ENCODE results near the gene KLC4.
A peak's percentile ranks its signal among the peaks of the same experiment; 100 is the strongest.

Gene KLC4

GRCh38 chr6:43089467-43089866, 30.0 kb downstream of the KLC4 start:
- no peak overlapping the region for H3K4me3 ChIP-seq (ENCODE audit: low read length)
- TF ChIP-seq ZNF274 (IDR thresholded peaks at IDR 0.05; ENCODE audit: low read depth, low read length): no peak

GRCh38 chr6:43089874-43090558, 30.6 kb downstream of the KLC4 start:
- TF ChIP-seq ZNF274 (IDR thresholded peaks at IDR 0.05; ENCODE audit: low read depth, low read length): no peak
- no peak overlapping the region for H3K4me3 ChIP-seq (ENCODE audit: low read length)

- no peak overlapping the region for H3K4me3 ChIP-seq (ENCODE audit: low read length)
- no peak for TF ChIP-seq ZNF274 (IDR thresholded peaks at IDR 0.05; ENCODE audit: low read depth, low read length)
Measured at GRCh38 chr6:43090559-43090956, 31.1 kb downstream of the KLC4 start.

DNA sequence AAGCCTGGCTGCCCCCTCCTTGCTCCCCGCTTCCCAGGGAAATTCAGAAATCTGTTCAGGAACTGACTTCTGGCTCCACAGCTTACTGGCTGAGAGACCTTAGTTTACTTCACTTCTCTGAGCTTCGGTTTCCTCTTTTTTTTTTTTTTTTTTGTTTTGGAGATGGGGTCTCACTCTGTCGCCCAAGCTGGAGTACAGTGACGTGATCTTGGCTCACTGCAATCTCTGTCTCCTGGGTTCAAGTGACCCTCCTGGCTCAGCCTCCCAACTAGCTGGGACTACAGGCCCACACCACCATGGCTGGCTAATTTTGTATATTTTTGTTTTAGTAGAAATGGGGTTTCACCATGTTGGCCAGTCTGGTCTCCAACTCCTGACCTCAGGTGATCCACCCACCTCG, 31.6 kb downstream of the KLC4 start:
- no peak for TF ChIP-seq ZNF274 (IDR thresholded peaks at IDR 0.05; ENCODE audit: low read depth, low read length)
- H3K4me3 ChIP-seq (ENCODE audit: low read length): no peak overlapping the region

DNA sequence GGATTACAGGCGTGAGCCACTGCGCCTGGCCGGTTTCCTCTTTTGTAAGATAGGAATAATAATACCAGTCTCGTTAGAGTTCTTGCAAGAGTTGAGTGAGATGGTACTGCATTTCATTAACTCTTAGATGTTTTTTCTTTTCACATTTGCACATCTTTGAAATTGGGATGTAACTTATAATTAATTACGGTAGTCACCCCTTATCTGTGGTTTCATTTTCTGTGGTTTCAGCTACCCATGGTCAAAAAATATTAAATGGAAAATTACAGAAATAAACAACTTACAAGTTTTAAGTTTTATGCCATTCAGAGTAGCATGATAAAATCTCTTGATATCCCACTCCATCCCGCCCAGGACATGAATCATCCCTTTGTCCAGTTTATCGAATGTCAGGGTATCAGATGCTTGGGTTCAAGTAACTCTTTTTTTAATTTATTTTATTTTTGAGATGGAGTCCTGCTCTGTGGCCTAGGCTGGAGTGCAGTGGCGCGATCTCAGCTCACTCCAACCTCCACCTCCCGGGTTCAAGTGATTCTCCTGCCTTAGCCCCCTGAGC, 32.1 kb downstream of the KLC4 start:
- TF ChIP-seq ZNF274 (IDR thresholded peaks at IDR 0.05; ENCODE audit: low read depth, low read length): no peak
- no peak overlapping the region for H3K4me3 ChIP-seq (ENCODE audit: low read length)

DNA sequence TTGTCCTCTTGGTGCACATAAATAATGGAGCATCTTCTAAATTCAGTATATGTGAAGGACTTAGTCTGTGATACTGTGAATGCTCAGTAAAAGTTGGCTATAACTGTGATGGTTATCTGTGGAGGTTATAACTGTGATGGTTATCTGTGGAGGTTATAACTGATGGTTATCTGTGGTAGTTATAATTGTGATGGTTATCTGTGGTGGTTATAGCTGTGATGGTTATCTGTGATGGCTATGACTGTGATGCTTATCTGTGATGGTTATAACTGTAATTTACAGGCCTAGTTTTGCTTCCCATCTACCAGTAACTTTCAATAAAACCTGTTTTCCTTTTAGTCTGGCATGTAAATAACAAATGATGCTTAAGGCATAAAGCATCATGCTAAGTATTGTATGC, 33.2 kb downstream of the KLC4 start:
- no peak for TF ChIP-seq ZNF274 (IDR thresholded peaks at IDR 0.05; ENCODE audit: low read depth, low read length)
- no peak overlapping the region for H3K4me3 ChIP-seq (ENCODE audit: low read length)

- TF ChIP-seq ZNF274 (IDR thresholded peaks at IDR 0.05; ENCODE audit: low read depth, low read length): no peak
- H3K4me3 ChIP-seq (ENCODE audit: low read length): no peak overlapping the region
Measured at GRCh38 chr6:43093436-43094289, 34.2 kb downstream of the KLC4 start.

GRCh38 chr6:43095939-43096338, 36.5 kb downstream of the KLC4 start:
- no peak for TF ChIP-seq ZNF274 (IDR thresholded peaks at IDR 0.05; ENCODE audit: low read depth, low read length)
- peak overlapping the region; percentile 1; the same call in 1 of the 2 replicates for H3K4me3 ChIP-seq (ENCODE audit: low read length)

DNA sequence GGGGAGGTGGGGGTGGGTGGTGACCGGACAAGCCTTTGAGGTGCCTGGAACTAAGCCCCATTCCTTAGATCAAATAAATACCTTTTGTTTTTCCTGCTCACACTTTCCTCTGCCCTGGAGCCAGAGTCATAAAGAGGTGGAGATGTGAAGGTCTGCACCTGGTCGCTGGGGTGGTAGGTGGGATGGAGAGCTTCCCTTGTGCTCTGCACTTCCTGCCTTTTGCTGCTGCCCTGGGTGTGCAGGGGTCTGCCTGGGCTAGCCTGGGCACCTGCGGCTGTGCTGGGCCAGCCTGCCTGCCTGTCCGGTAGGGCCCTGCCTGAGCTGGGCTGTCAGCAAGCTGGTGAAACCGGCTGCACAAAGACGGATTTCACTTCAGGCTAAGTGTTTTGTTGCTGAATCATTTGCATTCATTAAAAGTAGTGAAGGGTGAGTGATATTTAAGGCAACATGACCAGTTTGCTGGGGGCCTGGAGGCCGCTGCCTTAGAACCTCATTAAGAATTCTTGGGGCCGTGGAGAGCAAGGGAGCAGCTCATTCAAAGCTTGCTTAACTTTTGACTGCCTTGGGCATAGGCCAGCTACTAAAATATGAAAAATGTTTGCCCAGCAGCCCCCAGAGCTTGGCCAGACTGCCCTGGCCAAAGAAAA, 37.1 kb downstream of the KLC4 start:
- no peak for TF ChIP-seq ZNF274 (IDR thresholded peaks at IDR 0.05; ENCODE audit: low read depth, low read length)
- no peak overlapping the region; the same call in 1 of the 2 replicates for H3K4me3 ChIP-seq (ENCODE audit: low read length)

GRCh38 chr6:43097098-43097489, 37.7 kb downstream of the KLC4 start:
- TF ChIP-seq ZNF274 (IDR thresholded peaks at IDR 0.05; ENCODE audit: low read depth, low read length): no peak
- no peak overlapping the region for H3K4me3 ChIP-seq (ENCODE audit: low read length)

GRCh38 chr6:43097502-43097901, 38.1 kb downstream of the KLC4 start:
- TF ChIP-seq ZNF274 (IDR thresholded peaks at IDR 0.05; ENCODE audit: low read depth, low read length): no peak

GRCh38 chr6:43101497-43101896, 42.1 kb downstream of the KLC4 start:
- no peak for TF ChIP-seq ZNF274 (IDR thresholded peaks at IDR 0.05; ENCODE audit: low read depth, low read length)
- H3K4me3 ChIP-seq (ENCODE audit: low read length): no peak overlapping the region

More at GRCh38 chr6:43097502-43097901, 38.1 kb downstream of the KLC4 start:
- no peak overlapping the region for H3K4me3 ChIP-seq (ENCODE audit: low read length)

GRCh38 chr6:43103253-43103876, 43.9 kb downstream of the KLC4 start:
- no peak overlapping the region for H3K4me3 ChIP-seq (ENCODE audit: low read length)
- no peak for TF ChIP-seq ZNF274 (IDR thresholded peaks at IDR 0.05; ENCODE audit: low read depth, low read length)

Data from GM08714 (cell line).